ENCODE results near the gene GORASP2.

GRCh38 chr2:170968205-170969003 lies 39.4 kb downstream of the GORASP2 start:
- TF ChIP-seq CTCF (IDR thresholded peaks at IDR 0.05) (no peak), POLR2A (IDR thresholded peaks at IDR 0.05) (no peak)

Data from testis (tissue), 2 donors.